Measurements from ENCODE around the gene XRCC6. TPM values are rescaled to one million over a fixed set of nuclear protein-coding genes. Genes with fewer than 3 reads are reported as not detected.
"Not testable (repeated sequence)": the region's sequence is repeated elsewhere in the genome, so short reads cannot be mapped to it uniquely, and the experiment has no call there.

The XRCC6 gene
- 100 to 1,000 TPM; 205 to 384 (median 275) TPM for total RNA-seq

GRCh38 chr22:41621099-41621910, at the start of gene XRCC6:
TSS of gene XRCC6 (plus strand) at chr22:41621295. CDS start at chr22:41622005, 710 bp downstream.
- Histone ChIP-seq H3K4me3 (peak within 1 kb of the TSS; percentile 75 to 96 (median 83)), H3K4me1 (replicated peaks in 1 of 2) (peaks cover 10 to 12% of the 10 kb centered on the region in 2 donors), H3K27ac (peak within 1 kb of the TSS; percentile 92 to 96)
- WGBS, 10 experiments = 0 to 5% (median 1%) methylated on average over 4 to 18 of the region's 70 CpGs; no CpG with 5 or more reads in 6 of the 10 experiments
- ATAC-seq (replicated peaks in 6 of 8) = peak; percentile 77 to 94 (median 91)
- in situ Hi-C loops (cut with MboI; ENCODE audit: low pct_unique_long_range_greater_than_20kb in 2 of 9, low sequenced_read_pairs in 9 of 9, unreplicated experiment in 9 of 9) = no loop called here

- Histone ChIP-seq H3K27ac (no peak overlapping the region), H3K4me1 (replicated peaks in 1 of 2) (peaks cover 16 to 19% of the 10 kb centered on the region in 2 donors), H3K4me3 (no peak overlapping the region)
- WGBS, 10 experiments = 100% methylated on average over 1 to 2 of the region's 14 CpGs; no CpG with 5 or more reads in 8 of the 10 experiments
- in situ Hi-C loops (cut with MboI; ENCODE audit: low pct_unique_long_range_greater_than_20kb in 2 of 9, low sequenced_read_pairs in 9 of 9, unreplicated experiment in 9 of 9) = no loop called here
- ATAC-seq (replicated peaks in 6 of 8) = no peak
Measured at GRCh38 chr22:41571786-41572185, 49.3 kb upstream of the XRCC6 start.

DNA sequence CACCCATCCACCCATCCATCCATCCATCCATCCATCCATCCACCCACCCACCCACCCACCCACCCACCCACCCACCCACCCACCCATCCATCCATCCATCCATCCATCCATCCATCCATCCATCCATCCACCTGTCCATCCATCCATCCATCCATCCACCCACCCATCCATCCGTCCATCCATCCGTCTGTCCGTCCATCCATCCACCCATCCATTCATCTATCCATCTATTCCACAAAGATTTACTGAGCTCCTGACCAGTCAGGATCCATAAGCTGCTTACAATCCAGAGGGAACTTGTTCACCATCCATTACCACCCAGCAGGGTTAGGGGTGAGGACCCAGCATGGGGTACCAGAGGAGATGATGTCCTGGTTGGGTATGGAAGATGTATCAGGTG, 48.8 kb upstream of the XRCC6 start:
- 100% methylated on average over 1 of the region's 3 CpGs; no CpG with 5 or more reads in 9 of the 10 experiments for WGBS, 10 experiments
- H3K27ac ChIP-seq; H3K4me3 ChIP-seq; in situ Hi-C loops (cut with MboI; ENCODE audit: low pct_unique_long_range_greater_than_20kb in 2 of 9, low sequenced_read_pairs in 9 of 9, unreplicated experiment in 9 of 9); ATAC-seq (replicated peaks in 6 of 8): not testable (repeated sequence)
- H3K4me1 ChIP-seq (replicated peaks in 1 of 2) = peaks cover 16 to 19% of the 10 kb centered on the region in 2 donors

DNA sequence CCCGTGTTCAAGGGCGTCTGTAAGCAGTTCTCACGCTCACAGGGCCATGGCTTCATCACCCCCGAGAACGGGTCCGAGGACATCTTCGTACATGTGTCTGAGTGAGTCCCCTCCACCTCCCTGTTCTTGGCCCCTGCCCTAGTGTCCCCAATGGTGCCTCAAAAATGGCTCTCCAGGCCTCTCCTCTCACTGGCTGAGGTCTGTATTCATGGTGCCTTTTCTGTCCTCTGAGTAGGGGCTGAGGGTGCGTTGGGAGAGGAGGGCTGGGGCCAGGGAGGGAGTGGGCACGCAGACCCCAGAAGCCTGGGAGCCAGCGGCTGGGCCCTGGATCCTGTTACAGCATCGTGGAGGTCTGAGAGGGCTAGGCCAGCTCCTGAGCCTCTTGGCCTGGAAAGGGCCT, 47.4 kb upstream of the XRCC6 start:
- ATAC-seq (replicated peaks in 6 of 8) = no peak
- WGBS, 10 experiments = 60 to 100% (median 96%) methylated on average over 1 to 5 of the region's 11 CpGs; no CpG with 5 or more reads in 7 of the 10 experiments
- H3K4me3 ChIP-seq = no peak overlapping the region
- in situ Hi-C loops (cut with MboI; ENCODE audit: low pct_unique_long_range_greater_than_20kb in 2 of 9, low sequenced_read_pairs in 9 of 9, unreplicated experiment in 9 of 9) = no loop called here
- H3K4me1 ChIP-seq (replicated peaks in 1 of 2) = peaks cover 13 to 14% of the 10 kb centered on the region in 2 donors
- H3K27ac ChIP-seq = no peak overlapping the region

DNA sequence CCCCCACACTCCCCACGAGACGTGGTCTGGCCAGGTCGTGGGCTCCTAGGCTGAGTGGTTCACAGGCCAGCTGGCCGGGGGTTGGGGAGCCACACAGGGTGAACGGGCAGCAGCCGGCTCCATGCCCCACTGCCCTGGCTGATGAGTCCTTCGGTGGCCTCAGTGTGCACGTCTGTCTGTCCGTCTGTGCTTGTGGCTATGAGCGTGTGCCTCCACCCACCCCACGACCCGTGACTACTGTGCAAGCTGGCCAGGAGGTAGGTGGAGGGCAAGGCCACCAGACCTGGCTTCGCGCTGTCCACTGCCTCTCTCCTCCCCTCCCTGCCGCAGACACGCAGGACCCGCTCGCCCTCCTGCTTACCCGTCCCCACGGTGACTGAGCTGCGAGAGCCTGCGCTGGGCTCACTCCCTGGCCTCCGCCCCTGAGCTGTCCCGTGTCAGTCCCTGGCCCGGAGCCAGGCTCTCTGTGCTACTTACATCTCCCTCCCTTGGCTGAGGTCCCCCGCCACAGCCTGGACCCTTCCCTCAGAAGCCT, 46.2 kb upstream of the XRCC6 start:
- WGBS, 10 experiments = 45 to 69% (median 56%) methylated on average over 4 to 5 of the region's 26 CpGs; no CpG with 5 or more reads in 7 of the 10 experiments
- in situ Hi-C loops (cut with MboI; ENCODE audit: low pct_unique_long_range_greater_than_20kb in 2 of 9, low sequenced_read_pairs in 9 of 9, unreplicated experiment in 9 of 9) = no loop called here
- peak; percentile 32 to 79 (median 46) for ATAC-seq (replicated peaks in 6 of 8)
- H3K27ac ChIP-seq = no peak overlapping the region
- H3K4me3 ChIP-seq = no peak overlapping the region
- H3K4me1 ChIP-seq (replicated peaks in 1 of 2) = peaks cover under 1 to 2% of the 10 kb centered on the region in 2 donors

DNA sequence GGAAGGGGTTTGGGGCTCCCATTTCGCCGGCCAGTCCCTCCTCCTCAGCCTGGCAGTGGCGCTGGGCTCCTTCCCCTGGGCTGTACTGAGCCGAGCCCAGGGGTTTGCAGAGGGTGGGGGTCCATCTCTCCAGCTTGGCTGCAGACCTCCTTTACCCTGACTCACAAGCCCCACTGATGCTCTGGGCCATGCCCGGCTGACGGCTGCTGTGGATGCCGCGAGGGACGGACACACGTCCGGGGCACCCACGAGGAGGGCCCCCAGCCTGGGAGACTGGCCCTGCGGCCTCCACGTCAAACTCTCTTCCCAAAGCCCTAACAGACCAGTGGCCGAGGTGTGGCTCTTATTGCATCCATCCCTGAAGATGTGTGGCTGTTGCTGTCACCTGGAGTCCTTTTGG, 45.6 kb upstream of the XRCC6 start:
- Histone ChIP-seq H3K4me1 (replicated peaks in 1 of 2) (no peaks in the 10 kb centered on the region), H3K4me3 (no peak overlapping the region), H3K27ac (no peak overlapping the region)
- in situ Hi-C loops (cut with MboI; ENCODE audit: low pct_unique_long_range_greater_than_20kb in 2 of 9, low sequenced_read_pairs in 9 of 9, unreplicated experiment in 9 of 9) = no loop called here
- ATAC-seq (replicated peaks in 6 of 8) = peak in 3 of 8 experiments; percentile 8 to 16 (median 10)
- 40% methylated on average over 1 of the region's 15 CpGs; no CpG with 5 or more reads in 9 of the 10 experiments for WGBS, 10 experiments

GRCh38 chr22:41576877-41577276, 44.2 kb upstream of the XRCC6 start:
- peak; percentile 39 to 92 (median 53) for ATAC-seq (replicated peaks in 6 of 8)
- Histone ChIP-seq H3K27ac (peak overlapping the region in 1 of 2 donors; percentile 41), H3K4me3 (no peak overlapping the region), H3K4me1 (replicated peaks in 1 of 2) (no peaks in the 10 kb centered on the region)
- WGBS, 10 experiments = 54 to 100% (median 75%) methylated on average over 1 to 5 of the region's 9 CpGs; no CpG with 5 or more reads in 4 of the 10 experiments
- in situ Hi-C loops (cut with MboI; ENCODE audit: low pct_unique_long_range_greater_than_20kb in 2 of 9, low sequenced_read_pairs in 9 of 9, unreplicated experiment in 9 of 9) = no loop called here

- WGBS, 10 experiments = 78 to 100% (median 93%) methylated on average over 3 to 6 of the region's 8 CpGs; no CpG with 5 or more reads in 6 of the 10 experiments
- no peak overlapping the region for H3K27ac ChIP-seq
- no peak overlapping the region for H3K4me3 ChIP-seq
- no peak for ATAC-seq (replicated peaks in 6 of 8)
- in situ Hi-C loops (cut with MboI; ENCODE audit: low pct_unique_long_range_greater_than_20kb in 2 of 9, low sequenced_read_pairs in 9 of 9, unreplicated experiment in 9 of 9) = no loop called here
- no peaks in the 10 kb centered on the region for H3K4me1 ChIP-seq (replicated peaks in 1 of 2)
Measured at GRCh38 chr22:41578114-41578513, 43.0 kb upstream of the XRCC6 start.

GRCh38 chr22:41578818-41579217, 42.3 kb upstream of the XRCC6 start:
- no peak overlapping the region for H3K27ac ChIP-seq
- in situ Hi-C loops (cut with MboI; ENCODE audit: low pct_unique_long_range_greater_than_20kb in 2 of 9, low sequenced_read_pairs in 9 of 9, unreplicated experiment in 9 of 9) = no loop called here

DNA sequence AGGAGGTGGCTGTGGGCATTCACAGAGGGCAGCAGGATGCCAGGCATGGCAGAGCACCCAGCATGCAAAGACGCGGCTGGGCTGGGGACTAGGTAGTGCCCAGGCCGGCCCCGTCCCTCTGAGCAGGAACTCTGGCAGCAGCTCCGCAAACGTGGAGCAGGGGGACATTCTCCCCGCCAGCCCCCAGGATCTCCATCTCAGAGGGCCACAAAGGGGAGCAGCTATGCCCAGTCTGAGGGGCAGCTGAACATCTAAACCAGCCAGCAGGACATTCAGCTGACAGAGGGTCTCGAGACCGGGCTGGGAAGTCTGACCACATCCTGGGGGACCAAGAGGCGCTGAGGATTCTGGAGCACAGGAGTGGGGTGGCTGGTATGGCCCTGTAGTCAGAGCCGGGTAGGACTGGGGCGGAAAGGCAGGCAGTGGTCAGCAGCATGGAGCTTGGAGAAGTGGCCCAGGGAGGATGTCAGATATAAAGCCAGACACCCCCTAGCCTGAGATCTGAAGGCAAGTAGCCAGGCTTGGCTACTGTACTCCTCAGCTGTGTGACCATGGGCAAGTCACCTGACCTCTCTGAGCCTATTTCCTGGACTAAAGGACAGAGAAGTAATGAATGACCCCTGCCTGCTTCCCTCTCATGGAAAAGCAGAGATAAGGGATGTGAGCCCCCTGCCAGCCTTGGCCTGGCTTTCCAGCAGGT, 41.6 kb upstream of the XRCC6 start:
- in situ Hi-C loops (cut with MboI; ENCODE audit: low pct_unique_long_range_greater_than_20kb in 2 of 9, low sequenced_read_pairs in 9 of 9, unreplicated experiment in 9 of 9) = no loop called here
- H3K4me3 ChIP-seq = no peak overlapping the region
- no peak overlapping the region for H3K27ac ChIP-seq
- ATAC-seq (replicated peaks in 6 of 8) = no peak
- no peaks in the 10 kb centered on the region for H3K4me1 ChIP-seq (replicated peaks in 1 of 2)
- WGBS, 10 experiments = 70 to 100% (median 92%) methylated on average over 1 to 3 of the region's 12 CpGs; no CpG with 5 or more reads in 6 of the 10 experiments

More at GRCh38 chr22:41578818-41579217, 42.3 kb upstream of the XRCC6 start:
- H3K4me3 ChIP-seq = no peak overlapping the region
- WGBS, 10 experiments = 82 to 100% (median 93%) methylated on average over 2 to 6 of the region's 9 CpGs; no CpG with 5 or more reads in 5 of the 10 experiments
- no peaks in the 10 kb centered on the region for H3K4me1 ChIP-seq (replicated peaks in 1 of 2)
- no peak for ATAC-seq (replicated peaks in 6 of 8)

DNA sequence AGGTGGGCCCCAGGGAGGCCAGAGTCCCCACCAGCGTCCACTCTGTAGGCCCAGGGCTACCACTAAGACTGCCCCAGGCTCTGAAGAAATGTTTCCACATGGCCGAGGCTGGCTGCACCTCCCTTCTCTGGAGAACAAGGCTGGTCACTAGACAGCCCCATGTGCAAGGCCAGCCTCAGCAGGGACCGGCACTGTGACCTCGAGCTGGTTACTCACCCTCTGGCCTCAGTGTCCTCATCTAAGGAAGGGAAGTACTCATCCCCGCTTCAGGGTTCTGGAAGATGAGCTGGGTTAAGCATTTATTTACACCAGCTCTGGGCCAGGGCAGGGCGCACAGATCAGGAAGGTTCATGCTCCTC, 41.1 kb upstream of the XRCC6 start:
- in situ Hi-C loops (cut with MboI; ENCODE audit: low pct_unique_long_range_greater_than_20kb in 2 of 9, low sequenced_read_pairs in 9 of 9, unreplicated experiment in 9 of 9) = no loop called here
- no peaks in the 10 kb centered on the region for H3K4me1 ChIP-seq (replicated peaks in 1 of 2)
- H3K4me3 ChIP-seq = no peak overlapping the region
- 80 to 100% (median 88%) methylated on average over 1 to 5 of the region's 6 CpGs; no CpG with 5 or more reads in 5 of the 10 experiments for WGBS, 10 experiments
- no peak for ATAC-seq (replicated peaks in 6 of 8)
- no peak overlapping the region for H3K27ac ChIP-seq

DNA sequence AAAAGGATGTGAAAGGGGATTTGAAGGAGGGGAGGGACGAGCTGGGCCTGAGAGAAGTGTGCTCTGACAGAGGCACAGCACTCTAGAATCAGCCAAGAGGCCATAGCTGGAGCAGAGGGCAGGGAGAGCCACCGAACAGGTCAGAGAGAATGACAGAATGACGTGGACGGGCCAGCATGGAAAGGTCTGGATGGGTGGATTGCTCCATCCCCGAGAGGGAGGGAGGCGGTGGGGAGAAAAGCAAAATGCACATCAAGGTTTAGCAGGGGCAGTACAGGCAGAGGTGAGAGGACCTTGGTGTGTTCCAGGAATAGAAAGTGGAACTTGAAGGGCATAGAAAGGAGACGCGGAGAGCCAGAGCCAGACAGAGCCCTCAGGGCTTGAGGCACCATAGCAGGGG, 38.4 kb upstream of the XRCC6 start:
- ATAC-seq (replicated peaks in 6 of 8) = no peak
- in situ Hi-C loops (cut with MboI; ENCODE audit: low pct_unique_long_range_greater_than_20kb in 2 of 9, low sequenced_read_pairs in 9 of 9, unreplicated experiment in 9 of 9) = no loop called here
- H3K4me3 ChIP-seq = no peak overlapping the region
- WGBS, 10 experiments = 57 to 100% (median 83%) methylated on average over 1 to 5 of the region's 8 CpGs; no CpG with 5 or more reads in 1 of the 10 experiments
- H3K27ac ChIP-seq = no peak overlapping the region
- H3K4me1 ChIP-seq (replicated peaks in 1 of 2) = peaks cover 0 to 3% of the 10 kb centered on the region in 2 donors

DNA sequence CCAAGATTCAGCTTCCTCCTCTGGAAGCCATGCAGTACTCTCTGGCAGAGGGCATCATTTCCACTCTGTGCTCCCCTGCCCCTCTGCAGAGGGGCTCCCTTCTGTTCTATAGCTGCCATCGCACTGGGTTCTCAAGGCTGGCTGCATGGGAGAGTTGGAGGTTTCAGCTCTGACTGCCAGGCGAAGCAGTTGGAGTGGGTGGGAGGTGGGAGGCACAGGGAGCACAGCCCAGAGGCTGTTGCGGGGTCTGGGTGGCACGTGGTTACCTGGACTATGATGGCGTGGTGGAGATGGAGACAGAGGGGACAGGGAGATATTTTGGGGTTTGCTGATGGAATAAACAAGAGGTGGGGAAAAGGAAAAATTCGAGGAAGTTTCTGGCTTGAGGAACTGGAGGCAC, 36.2 kb upstream of the XRCC6 start:
- Histone ChIP-seq H3K4me3 (no peak overlapping the region), H3K4me1 (replicated peaks in 1 of 2) (peaks cover 6 to 13% of the 10 kb centered on the region in 2 donors), H3K27ac (no peak overlapping the region)
- WGBS, 10 experiments = 17 to 100% (median 71%) methylated on average over 1 to 5 of the region's 6 CpGs; no CpG with 5 or more reads in 3 of the 10 experiments
- in situ Hi-C loops (cut with MboI; ENCODE audit: low pct_unique_long_range_greater_than_20kb in 2 of 9, low sequenced_read_pairs in 9 of 9, unreplicated experiment in 9 of 9) = no loop called here
- ATAC-seq (replicated peaks in 6 of 8) = no peak

All from motor neuron (in vitro differentiated cells).